ENCODE results near the gene SNRPE. TPM values are rescaled to one million over a fixed set of nuclear protein-coding genes. Genes with fewer than 3 reads are reported as not detected.

Gene SNRPE
- 10 to 100 TPM; 41.9 to 49.5 TPM for total RNA-seq
- 115 TPM for polyA plus RNA-seq (ENCODE audit: insufficient read depth, low read depth, low replicate concordance)
- long read RNA-seq, donor 1, transcript SNRPE-202 (5 exons, 942 nt), result major isoform, 161 of 196 reads
- long read RNA-seq, donor 1, transcript SNRPE-206 (4 exons, 967 nt), result minor isoform, 9 of 196 reads
- long read RNA-seq, donor 1, transcript SNRPE-201 (3 exons, 355 nt), result minor isoform, 8 of 196 reads
- long read RNA-seq, donor 1, partial matches to known transcripts, result 5 of 196 reads
- long read RNA-seq, donor 1, other reads (novel, unspliced or antisense), result 11 of 196 reads
- long read RNA-seq, donor 2, transcript SNRPE-202 (5 exons, 942 nt), result major isoform, 109 of 137 reads
- long read RNA-seq, donor 2, partial matches to known transcripts, result 8 of 137 reads
- long read RNA-seq, donor 2, other reads (novel, unspliced or antisense), result 8 of 137 reads

- peak within 1 kb of the TSS; percentile 63 to 64 for H3K27ac ChIP-seq
- DNase-seq, result peak; percentile 97
- intact Hi-C loops (cut with DNase I; ENCODE audit: low total_unique reads), result no loop called here
- H3K4me3 ChIP-seq, result peak within 1 kb of the TSS; percentile 78 to 98
- no peaks in the 10 kb centered on the region for H3K9me3 ChIP-seq
- H3K36me3 ChIP-seq (ENCODE audit: low read depth, missing control alignments), result no peaks in the 10 kb centered on the region
- H3K27me3 ChIP-seq, result no peaks in the 10 kb centered on the region
- H3K4me1 ChIP-seq, result peaks cover 9% of the 10 kb centered on the region
- WGBS, 2 donors, result 1% methylated on average over 43 to 48 of the region's 48 CpGs
- TF ChIP-seq CTCF (IDR thresholded peaks at IDR 0.05) (peak; percentile 75 to 99 (median 97)), POLR2A (IDR thresholded peaks at IDR 0.05) (no peak)
Observed at GRCh38 chr1:203861379-203862184, at the start of gene SNRPE. SNRPE (plus strand) TSS chr1:203861599; CDS start chr1:203861660, 61 bp downstream.

GRCh38 chr1:203813581-203814341, 47.6 kb upstream of the SNRPE start:
- no peaks in the 10 kb centered on the region for H3K9me3 ChIP-seq
- no peaks in the 10 kb centered on the region for H3K36me3 ChIP-seq (ENCODE audit: low read depth, missing control alignments)
- no peak for DNase-seq
- H3K4me1 ChIP-seq, result peaks cover 11% of the 10 kb centered on the region
- H3K4me3 ChIP-seq, result no peak overlapping the region
- no peak for TF ChIP-seq CTCF (IDR thresholded peaks at IDR 0.05)
- no peak for TF ChIP-seq POLR2A (IDR thresholded peaks at IDR 0.05)
- no peaks in the 10 kb centered on the region for H3K27me3 ChIP-seq
- no peak overlapping the region for H3K27ac ChIP-seq
- 85 to 96% methylated on average over 2 of the region's 2 CpGs for WGBS, 2 donors
- intact Hi-C loops (cut with DNase I; ENCODE audit: low total_unique reads), result no loop called here

GRCh38 chr1:203818399-203818798, 43.0 kb upstream of the SNRPE start:
- Histone ChIP-seq H3K36me3 (ENCODE audit: low read depth, missing control alignments) (no peaks in the 10 kb centered on the region), H3K27ac (no peak overlapping the region), H3K4me3 (no peak overlapping the region), H3K27me3 (no peaks in the 10 kb centered on the region), H3K4me1 (no peaks in the 10 kb centered on the region), H3K9me3 (no peaks in the 10 kb centered on the region)
- 94 to 95% methylated on average over 6 of the region's 6 CpGs for WGBS, 2 donors
- intact Hi-C loops (cut with DNase I; ENCODE audit: low total_unique reads), result no loop called here
- no peak for DNase-seq
- no peak for TF ChIP-seq CTCF (IDR thresholded peaks at IDR 0.05)
- no peak for TF ChIP-seq POLR2A (IDR thresholded peaks at IDR 0.05)

GRCh38 chr1:203823306-203823705, 38.1 kb upstream of the SNRPE start:
- H3K36me3 ChIP-seq (ENCODE audit: low read depth, missing control alignments), result no peaks in the 10 kb centered on the region
- DNase-seq, result no peak
- intact Hi-C loops (cut with DNase I; ENCODE audit: low total_unique reads), result no loop called here

More at GRCh38 chr1:203823306-203823705, 38.1 kb upstream of the SNRPE start:
- TF ChIP-seq POLR2A (IDR thresholded peaks at IDR 0.05) (no peak), CTCF (IDR thresholded peaks at IDR 0.05) (no peak)
- H3K4me1 ChIP-seq, result no peaks in the 10 kb centered on the region
- no peak overlapping the region for H3K27ac ChIP-seq
- WGBS, 2 donors, result 59 to 75% methylated on average over 1 of the region's 1 CpG
- H3K27me3 ChIP-seq, result no peaks in the 10 kb centered on the region
- H3K9me3 ChIP-seq, result no peaks in the 10 kb centered on the region
- no peak overlapping the region for H3K4me3 ChIP-seq

Measured in testis (tissue), 5 donors.